NCI-H1092 (cell line): ENCODE results near the gene WIF1.

Source experiments
- DNase-seq: peaks from one replicate; lab custom pipeline; 2025; lab: John Stamatoyannopoulos, UW

Gene WIF1

GRCh38 chr12:65022421-65022820, 98.7 kb downstream of the WIF1 start:
- DNase-seq = no peak

- DNase-seq = no peak
Observed at GRCh38 chr12:65019696-65020234, 101.3 kb downstream of the WIF1 start.

- DNase-seq = no peak
Observed at GRCh38 chr12:65016881-65017650, 104.0 kb downstream of the WIF1 start.

GRCh38 chr12:65015850-65016249, 105.3 kb downstream of the WIF1 start:
- no peak for DNase-seq

- no peak for DNase-seq
Observed at GRCh38 chr12:65014504-65015271, 106.4 kb downstream of the WIF1 start.

GRCh38 chr12:65010437-65010836, 110.7 kb downstream of the WIF1 start:
- DNase-seq = no peak

- DNase-seq = no peak
Observed at GRCh38 chr12:65005716-65006115, 115.4 kb downstream of the WIF1 start.

GRCh38 chr12:65004270-65004669, 116.8 kb downstream of the WIF1 start:
- no peak for DNase-seq
